BLaER1 (cell line): ENCODE measurements around the gene ADM.
"Not testable (repeated sequence)": the region's sequence is repeated elsewhere in the genome, so short reads cannot be mapped to it uniquely, and the experiment has no call there.

Experiments
- H3K27ac ChIP-seq: shearing (Covaris generic); formaldehyde crosslinking; 2 replicates; pipeline ENCODE4 v1.8.1; 2022
- H3K27me3 ChIP-seq: shearing (Covaris generic); formaldehyde crosslinking; 2 replicates; pipeline ENCODE4 v1.8.1; 2022
- H3K36me3 ChIP-seq: shearing (Covaris generic); formaldehyde crosslinking; 2 replicates; pipeline ENCODE4 v1.8.1; 2022
- H3K4me1 ChIP-seq: shearing (Covaris generic); formaldehyde crosslinking; 2 replicates; pipeline ENCODE4 v1.8.1; 2022
- H3K4me2 ChIP-seq: shearing (Covaris generic); formaldehyde crosslinking; 2 replicates; pipeline ENCODE4 v1.8.1; 2022
- H3K4me3 ChIP-seq: shearing (Covaris generic); formaldehyde crosslinking; 2 replicates; pipeline ENCODE4 v1.8.1; 2022
- H3K9ac ChIP-seq: shearing (Covaris generic); formaldehyde crosslinking; 2 replicates; pipeline ENCODE4 v1.8.1; 2022
- H3K9me3 ChIP-seq: shearing (Covaris generic); formaldehyde crosslinking; 2 replicates; pipeline ENCODE4 v1.8.1; 2022
- H4K20me1 ChIP-seq: shearing (Covaris generic); formaldehyde crosslinking; 2 replicates; pipeline ENCODE4 v1.8.1; 2022
- Cebpa-rat ChIP-seq: shearing (Covaris generic); IDR thresholded peaks from 2 replicates; pipeline ENCODE4 v1.8.1; 2022

ADM gene, protein sequence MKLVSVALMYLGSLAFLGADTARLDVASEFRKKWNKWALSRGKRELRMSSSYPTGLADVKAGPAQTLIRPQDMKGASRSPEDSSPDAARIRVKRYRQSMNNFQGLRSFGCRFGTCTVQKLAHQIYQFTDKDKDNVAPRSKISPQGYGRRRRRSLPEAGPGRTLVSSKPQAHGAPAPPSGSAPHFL

DNA sequence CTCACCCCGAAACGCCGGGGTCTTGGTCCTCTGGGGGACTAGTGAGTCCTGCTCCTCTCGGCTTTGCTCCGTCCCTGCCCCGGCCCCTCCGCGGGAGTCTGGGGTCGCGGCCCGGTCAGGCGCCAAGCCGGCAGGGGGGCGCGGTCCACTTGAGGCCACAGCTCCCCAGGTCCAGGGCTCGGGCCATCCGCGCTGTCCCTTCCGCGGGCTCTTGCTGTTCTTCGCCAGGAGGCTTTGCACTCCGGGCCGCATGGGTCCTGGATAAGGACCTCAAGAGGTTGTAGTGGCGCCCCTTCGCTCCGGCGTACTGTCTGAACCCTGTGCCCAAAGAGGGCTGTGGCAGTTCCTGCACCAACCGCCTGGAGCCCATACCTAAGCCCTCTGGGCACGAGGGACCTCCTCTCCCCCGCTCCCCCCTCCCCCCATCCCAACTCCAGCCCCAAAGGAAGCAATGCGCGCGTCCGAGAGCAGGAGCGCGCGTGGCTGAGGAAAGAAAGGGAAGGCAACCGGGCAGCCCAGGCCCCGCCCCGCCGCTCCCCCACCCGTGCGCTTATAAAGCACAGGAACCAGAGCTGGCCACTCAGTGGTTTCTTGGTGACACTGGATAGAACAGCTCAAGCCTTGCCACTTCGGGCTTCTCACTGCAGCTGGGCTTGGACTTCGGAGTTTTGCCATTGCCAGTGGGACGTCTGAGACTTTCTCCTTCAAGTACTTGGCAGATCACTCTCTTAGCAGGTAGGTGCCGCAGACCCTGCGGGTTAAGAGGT, at the start of gene ADM:
ADM (plus strand) TSS at position 579 of the 767 bp plus-strand sequence. CDS start 628 bp downstream, outside the sequence.
- TF ChIP-seq Cebpa-rat: no peak
- no peaks in the 10 kb centered on the region for H3K9me3 ChIP-seq
- H3K36me3 ChIP-seq: no peaks in the 10 kb centered on the region
- peaks cover 100% of the 10 kb centered on the region for H3K27me3 ChIP-seq
- H3K9ac ChIP-seq: no peak within 1 kb of the TSS
- H3K4me3 ChIP-seq: peak within 1 kb of the TSS; percentile 70
- H4K20me1 ChIP-seq: peaks cover 74% of the 10 kb centered on the region
- H3K27ac ChIP-seq: no peak within 1 kb of the TSS
- H3K4me1 ChIP-seq: peaks cover 71% of the 10 kb centered on the region
- H3K4me2 ChIP-seq: peak within 1 kb of the TSS; percentile 97

GRCh38 chr11:10255388-10256125, 49.3 kb upstream of the ADM start:
- Histone ChIP-seq H3K9ac (no peak overlapping the region), H3K27ac (no peak overlapping the region), H3K4me1 (no peaks in the 10 kb centered on the region), H3K4me2 (no peak overlapping the region), H3K9me3 (no peaks in the 10 kb centered on the region), H3K27me3 (no peaks in the 10 kb centered on the region), H3K4me3 (no peak overlapping the region), H3K36me3 (no peaks in the 10 kb centered on the region), H4K20me1 (no peaks in the 10 kb centered on the region)
- no peak for TF ChIP-seq Cebpa-rat

- Histone ChIP-seq H3K4me2 (no peak overlapping the region), H3K27me3 (no peaks in the 10 kb centered on the region), H3K4me3 (no peak overlapping the region), H3K9me3 (no peaks in the 10 kb centered on the region), H3K9ac (no peak overlapping the region), H4K20me1 (no peaks in the 10 kb centered on the region), H3K27ac (no peak overlapping the region), H3K36me3 (no peaks in the 10 kb centered on the region), H3K4me1 (no peaks in the 10 kb centered on the region)
- no peak for TF ChIP-seq Cebpa-rat
Observed at GRCh38 chr11:10257478-10257877, 47.4 kb upstream of the ADM start.

DNA sequence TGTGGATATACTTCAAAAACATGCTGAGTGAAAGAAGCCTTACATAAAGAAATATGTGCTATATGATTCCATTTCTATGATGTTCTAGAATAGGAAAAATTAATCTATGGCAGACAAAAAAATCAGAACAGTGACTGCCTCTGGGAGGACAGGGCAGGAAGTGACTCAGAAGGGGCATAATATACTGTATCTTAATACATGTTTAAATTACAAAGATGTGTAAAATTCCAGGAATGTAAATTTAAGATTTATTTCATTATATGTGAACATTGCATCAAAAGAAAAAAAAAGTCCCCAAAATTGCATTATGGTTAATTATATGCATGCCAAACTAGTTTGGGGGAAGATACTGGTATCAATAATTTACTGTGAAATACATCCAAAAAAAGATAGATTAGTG, 43.1 kb upstream of the ADM start:
- Histone ChIP-seq H3K27ac (no peak overlapping the region), H3K9me3 (no peaks in the 10 kb centered on the region), H4K20me1 (no peaks in the 10 kb centered on the region), H3K4me3 (no peak overlapping the region), H3K4me2 (no peak overlapping the region), H3K9ac (no peak overlapping the region), H3K4me1 (no peaks in the 10 kb centered on the region), H3K27me3 (no peaks in the 10 kb centered on the region), H3K36me3 (no peaks in the 10 kb centered on the region)
- no peak for TF ChIP-seq Cebpa-rat

- Histone ChIP-seq H3K9me3 (no peaks in the 10 kb centered on the region), H3K4me3 (no peak overlapping the region), H4K20me1 (no peaks in the 10 kb centered on the region), H3K27me3 (no peaks in the 10 kb centered on the region), H3K4me2 (no peak overlapping the region), H3K9ac (no peak overlapping the region), H3K4me1 (no peaks in the 10 kb centered on the region), H3K36me3 (no peaks in the 10 kb centered on the region), H3K27ac (no peak overlapping the region)
- TF ChIP-seq Cebpa-rat: no peak
Observed at GRCh38 chr11:10263929-10264328, 40.9 kb upstream of the ADM start.

GRCh38 chr11:10264716-10265115, 40.2 kb upstream of the ADM start:
- not testable (repeated sequence) for H4K20me1 ChIP-seq, H3K4me2 ChIP-seq, H3K36me3 ChIP-seq, H3K9me3 ChIP-seq, H3K27ac ChIP-seq, H3K4me1 ChIP-seq, H3K27me3 ChIP-seq, H3K9ac ChIP-seq, H3K4me3 ChIP-seq

GRCh38 chr11:10265936-10266335, 38.9 kb upstream of the ADM start:
- Histone ChIP-seq H4K20me1 (no peaks in the 10 kb centered on the region), H3K9me3 (no peaks in the 10 kb centered on the region), H3K4me3 (no peak overlapping the region), H3K36me3 (no peaks in the 10 kb centered on the region), H3K4me1 (no peaks in the 10 kb centered on the region), H3K9ac (no peak overlapping the region), H3K27me3 (no peaks in the 10 kb centered on the region), H3K27ac (no peak overlapping the region), H3K4me2 (no peak overlapping the region)
- no peak for TF ChIP-seq Cebpa-rat

- Histone ChIP-seq H3K9me3 (no peaks in the 10 kb centered on the region), H3K27me3 (no peaks in the 10 kb centered on the region), H3K4me1 (no peaks in the 10 kb centered on the region), H4K20me1 (no peaks in the 10 kb centered on the region), H3K4me3 (no peak overlapping the region), H3K9ac (no peak overlapping the region), H3K36me3 (no peaks in the 10 kb centered on the region), H3K27ac (no peak overlapping the region), H3K4me2 (no peak overlapping the region)
- no peak for TF ChIP-seq Cebpa-rat
Observed at GRCh38 chr11:10267821-10268220, 37.1 kb upstream of the ADM start.

- TF ChIP-seq Cebpa-rat: no peak
- Histone ChIP-seq H3K4me2 (no peak overlapping the region), H4K20me1 (no peaks in the 10 kb centered on the region), H3K27ac (no peak overlapping the region), H3K4me3 (no peak overlapping the region), H3K9me3 (no peaks in the 10 kb centered on the region), H3K9ac (no peak overlapping the region), H3K27me3 (no peaks in the 10 kb centered on the region), H3K4me1 (no peaks in the 10 kb centered on the region), H3K36me3 (no peaks in the 10 kb centered on the region)
Observed at GRCh38 chr11:10268746-10269488, 36.0 kb upstream of the ADM start.
